IPS DF 4.7 (cell line): ENCODE results near the gene ZSWIM1.

Experiments
- DNase-seq: peaks from one replicate; pipeline ENCODE4 v3.0.0-alpha.2; 2013; ENCODE audit warnings: low spot score; ENCODE audit errors: extremely low read depth

The ZSWIM1 gene

DNA sequence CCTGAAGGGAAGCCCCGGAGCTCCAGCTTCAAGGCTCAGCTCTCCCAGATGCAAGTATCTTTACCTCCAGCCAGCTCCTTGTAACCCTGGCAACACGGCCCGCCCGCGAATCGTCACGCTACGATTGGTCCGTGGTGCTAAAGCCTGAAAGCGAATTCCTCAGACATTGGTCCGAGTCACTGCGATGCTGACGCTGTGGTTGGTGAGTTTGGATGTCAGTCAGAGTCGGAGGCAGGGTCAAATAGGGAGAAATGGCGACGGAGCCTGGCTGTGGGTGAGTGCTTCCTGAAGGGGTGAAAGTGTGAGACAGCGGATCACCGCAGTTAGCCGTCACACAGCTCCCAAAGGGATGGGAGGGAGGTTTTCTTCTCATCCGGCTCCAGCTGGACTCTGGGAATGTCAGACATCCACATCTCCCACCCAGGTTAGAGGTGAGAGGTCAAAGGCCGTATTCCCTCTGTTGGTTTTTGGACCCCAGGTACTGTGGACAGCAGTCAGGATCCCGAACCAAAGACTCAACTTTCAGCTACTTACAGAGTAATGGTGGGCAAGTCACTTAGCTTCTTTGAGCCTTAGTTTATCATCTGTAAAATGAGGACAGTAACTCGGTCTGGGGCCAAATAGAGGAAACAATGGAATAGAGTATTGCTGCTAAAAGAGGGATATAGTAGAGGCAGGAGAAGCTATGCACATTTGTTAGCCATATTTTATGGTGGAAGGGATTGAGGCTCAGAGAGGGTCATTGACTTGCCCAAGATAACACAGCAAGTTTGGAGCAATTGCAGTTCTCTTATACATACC, at the start of gene ZSWIM1:
ZSWIM1 (plus strand) TSS at position 240 of the 801 bp plus-strand sequence. CDS start 1,366 bp downstream, outside the sequence.
- DNase-seq, result peak; percentile 100

DNA sequence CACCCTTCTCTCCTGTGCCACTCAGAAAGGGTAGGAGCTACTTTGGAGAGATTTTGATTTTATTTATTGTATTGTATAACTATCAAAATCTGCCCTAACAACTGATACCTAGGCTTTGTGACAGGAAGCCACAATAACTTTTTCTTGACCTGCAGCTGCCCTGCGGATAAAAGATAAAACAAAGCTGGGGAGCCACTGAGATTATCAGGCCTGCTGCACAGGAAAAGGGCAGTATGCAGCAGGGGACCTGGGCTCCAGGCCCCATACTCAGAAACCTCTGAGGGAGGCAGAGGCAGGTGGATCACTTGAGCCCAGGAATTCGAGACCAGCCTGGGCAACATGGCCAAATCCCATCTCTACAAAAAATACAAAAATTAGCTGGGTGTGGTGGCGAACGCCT, 48.4 kb upstream of the ZSWIM1 start:
- no peak for DNase-seq

DNA sequence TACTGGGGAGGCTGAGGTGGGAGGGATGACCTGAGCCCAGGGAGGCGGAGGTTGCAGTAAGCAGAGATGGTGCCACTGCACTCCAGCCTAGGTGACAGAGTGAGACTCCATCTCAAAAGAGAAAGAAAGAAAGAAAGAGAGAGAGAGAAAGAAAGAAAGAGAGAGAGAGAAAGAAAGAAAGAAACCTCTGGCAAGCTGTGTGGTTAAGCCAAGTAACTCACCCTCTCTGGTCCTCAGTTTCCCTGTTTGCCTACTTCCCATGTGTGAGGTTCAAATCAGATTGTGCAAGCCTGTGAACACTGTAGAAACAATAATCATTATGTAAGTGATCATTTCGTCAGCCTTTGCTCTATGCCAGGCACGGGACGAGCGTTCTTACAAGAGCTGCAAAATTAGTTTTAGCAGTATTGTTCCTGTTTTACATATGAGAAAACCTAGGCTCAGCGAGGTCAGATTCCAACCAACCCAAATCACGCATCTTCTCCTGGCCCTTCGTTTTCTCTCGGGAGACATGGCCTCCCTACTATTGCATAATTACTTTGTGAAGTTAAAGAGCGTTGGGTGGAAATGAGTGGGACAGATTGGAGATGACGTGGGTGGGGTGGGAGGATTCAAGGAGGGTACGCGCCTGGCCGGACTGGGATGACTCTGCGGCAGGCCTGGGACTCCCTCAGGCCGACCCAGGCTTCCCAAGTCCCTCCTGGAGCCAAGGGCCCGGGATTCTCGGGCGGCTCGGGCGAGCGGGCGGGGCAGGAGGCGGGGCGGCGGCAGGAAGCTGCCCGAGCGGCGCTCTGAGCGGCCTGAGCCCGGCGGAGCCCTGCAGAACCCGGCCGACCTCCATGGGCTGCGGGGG, 47.8 kb upstream of the ZSWIM1 start, which contains the start of gene SNX21:
SNX21 (plus strand) TSS at position 770 of the 853 bp plus-strand sequence. CDS start 121 bp downstream, outside the sequence.
- no peak for DNase-seq

DNA sequence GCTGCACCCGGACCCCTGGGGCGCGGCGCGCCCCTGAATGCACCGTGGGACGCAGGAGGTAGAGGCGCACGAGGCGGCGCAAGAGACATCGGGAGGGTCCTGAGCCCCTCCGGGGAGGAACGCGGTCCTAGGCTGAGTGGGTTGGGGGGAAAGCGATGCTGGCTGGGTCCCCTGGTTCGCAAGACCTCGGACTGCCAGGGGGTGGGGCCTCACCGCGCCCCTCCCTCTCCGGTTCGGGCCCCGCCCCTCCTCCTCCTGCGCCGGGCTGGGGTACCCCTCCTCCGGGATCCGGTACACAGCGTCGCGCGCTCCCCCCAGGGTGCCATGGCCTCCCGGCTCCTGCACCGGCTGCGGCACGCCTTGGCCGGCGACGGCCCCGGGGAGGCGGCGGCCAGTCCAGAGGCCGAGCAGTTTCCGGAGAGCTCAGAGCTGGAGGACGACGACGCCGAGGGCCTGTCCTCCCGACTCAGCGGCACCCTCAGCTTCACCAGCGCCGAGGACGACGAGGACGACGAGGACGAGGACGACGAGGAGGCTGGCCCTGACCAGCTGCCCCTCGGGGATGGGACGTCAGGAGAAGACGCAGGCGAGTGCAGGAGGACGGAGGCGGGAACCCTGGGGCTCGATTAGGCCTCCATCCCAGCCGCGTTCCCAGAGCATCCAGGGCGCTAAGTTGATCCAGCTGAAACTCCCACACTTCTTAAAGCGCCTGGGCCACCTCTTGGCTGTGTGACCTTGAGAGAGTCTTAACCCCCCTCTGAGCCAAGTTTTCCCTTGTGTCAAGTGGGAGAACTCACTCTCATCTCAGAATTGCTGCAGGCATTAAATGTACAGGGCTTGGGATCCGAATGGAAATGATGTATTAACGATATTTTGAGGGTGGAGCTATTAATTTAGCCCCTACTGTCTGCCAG, 46.9 kb upstream of the ZSWIM1 start:
- no peak for DNase-seq

DNA sequence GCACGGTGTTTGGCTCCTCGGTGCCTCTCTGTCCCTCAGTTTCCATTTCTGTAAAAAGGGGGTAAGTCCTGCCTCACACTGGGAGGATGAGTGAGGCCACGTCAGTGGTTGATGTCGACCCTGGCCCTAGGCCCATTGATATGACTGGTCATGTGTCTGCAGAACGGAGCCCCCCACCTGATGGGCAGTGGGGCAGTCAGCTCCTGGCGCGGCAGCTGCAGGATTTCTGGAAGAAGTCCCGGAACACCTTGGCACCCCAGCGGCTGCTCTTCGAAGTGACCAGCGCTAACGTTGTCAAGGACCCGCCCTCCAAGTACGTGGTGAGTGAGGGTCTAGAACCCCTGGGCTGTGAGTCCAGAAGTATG, 46.2 kb upstream of the ZSWIM1 start:
- DNase-seq, result no peak

DNA sequence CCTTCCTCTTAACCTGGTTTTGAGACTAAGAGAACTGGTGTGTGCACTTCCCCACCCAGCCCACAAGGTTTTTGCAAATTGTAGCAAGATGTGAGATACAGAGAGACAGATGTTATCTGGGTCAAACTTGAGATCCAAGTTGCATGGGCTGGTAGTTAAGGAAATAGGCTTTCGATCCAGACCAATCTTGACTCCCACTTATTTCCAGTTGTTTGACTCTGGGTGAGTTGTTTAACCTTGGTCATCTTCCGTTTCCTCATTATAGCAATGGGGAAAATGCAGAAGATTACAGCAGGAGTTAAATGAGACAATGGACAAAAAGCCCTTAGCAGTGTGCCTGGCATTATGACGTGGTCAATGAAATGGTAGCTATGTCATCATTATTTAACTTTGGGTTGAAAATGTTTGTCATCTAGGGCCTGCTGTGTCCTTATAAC, 45.7 kb upstream of the ZSWIM1 start:
- no peak for DNase-seq

DNA sequence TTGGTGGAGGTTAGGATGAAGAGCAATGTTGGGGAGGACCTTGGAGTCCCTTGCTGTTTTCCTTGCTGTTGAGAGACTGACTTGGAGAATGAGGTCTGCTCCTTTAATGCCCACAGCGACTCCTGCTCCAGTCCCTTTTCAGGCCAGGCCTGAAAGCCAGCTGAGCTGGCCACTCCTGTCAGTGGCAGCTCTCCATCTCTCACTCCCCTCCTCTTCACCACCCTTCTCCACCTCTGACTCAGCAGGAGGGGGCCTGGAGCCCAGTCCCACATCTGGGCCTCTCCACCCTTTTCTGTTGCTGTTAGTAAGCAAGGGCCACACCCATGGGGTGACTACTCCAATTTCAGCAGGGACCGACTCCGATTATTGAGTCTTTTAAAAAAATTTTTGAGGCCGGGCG, 45.2 kb upstream of the ZSWIM1 start:
- no peak for DNase-seq

DNA sequence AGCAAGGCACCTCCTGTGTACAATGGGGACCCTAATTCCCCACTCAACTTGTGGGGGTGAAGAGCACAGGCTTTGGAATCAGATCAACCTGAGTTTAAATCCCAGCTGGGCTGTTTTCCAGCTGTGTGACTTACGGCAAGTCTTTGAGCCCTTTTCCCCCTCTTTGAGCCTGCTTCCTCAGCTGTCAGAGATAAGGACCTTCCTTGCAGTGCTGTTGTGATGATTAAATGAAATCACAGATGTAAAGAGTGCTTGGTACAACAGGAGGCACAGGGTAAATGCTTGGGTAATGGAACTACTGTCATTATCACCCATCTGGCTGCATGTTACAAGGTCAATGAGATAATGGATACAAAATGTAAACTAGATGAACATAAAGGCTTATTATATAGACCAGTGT, 44.2 kb upstream of the ZSWIM1 start:
- no peak for DNase-seq

DNA sequence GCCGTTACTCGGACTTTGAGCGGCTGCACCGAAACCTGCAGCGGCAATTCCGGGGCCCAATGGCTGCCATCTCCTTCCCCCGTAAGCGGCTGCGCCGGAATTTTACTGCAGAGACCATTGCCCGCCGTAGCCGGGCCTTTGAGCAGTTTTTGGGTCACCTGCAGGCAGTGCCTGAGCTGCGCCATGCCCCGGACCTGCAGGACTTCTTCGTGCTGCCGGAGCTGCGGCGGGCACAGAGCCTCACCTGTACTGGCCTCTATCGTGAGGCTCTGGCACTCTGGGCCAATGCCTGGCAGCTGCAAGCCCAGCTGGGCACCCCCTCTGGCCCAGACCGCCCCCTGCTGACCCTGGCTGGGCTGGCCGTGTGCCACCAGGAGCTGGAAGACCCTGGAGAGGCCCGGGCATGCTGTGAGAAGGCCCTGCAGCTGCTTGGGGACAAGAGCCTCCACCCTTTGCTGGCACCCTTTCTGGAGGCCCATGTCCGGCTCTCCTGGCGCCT, 40.3 kb upstream of the ZSWIM1 start:
- DNase-seq, result no peak

DNA sequence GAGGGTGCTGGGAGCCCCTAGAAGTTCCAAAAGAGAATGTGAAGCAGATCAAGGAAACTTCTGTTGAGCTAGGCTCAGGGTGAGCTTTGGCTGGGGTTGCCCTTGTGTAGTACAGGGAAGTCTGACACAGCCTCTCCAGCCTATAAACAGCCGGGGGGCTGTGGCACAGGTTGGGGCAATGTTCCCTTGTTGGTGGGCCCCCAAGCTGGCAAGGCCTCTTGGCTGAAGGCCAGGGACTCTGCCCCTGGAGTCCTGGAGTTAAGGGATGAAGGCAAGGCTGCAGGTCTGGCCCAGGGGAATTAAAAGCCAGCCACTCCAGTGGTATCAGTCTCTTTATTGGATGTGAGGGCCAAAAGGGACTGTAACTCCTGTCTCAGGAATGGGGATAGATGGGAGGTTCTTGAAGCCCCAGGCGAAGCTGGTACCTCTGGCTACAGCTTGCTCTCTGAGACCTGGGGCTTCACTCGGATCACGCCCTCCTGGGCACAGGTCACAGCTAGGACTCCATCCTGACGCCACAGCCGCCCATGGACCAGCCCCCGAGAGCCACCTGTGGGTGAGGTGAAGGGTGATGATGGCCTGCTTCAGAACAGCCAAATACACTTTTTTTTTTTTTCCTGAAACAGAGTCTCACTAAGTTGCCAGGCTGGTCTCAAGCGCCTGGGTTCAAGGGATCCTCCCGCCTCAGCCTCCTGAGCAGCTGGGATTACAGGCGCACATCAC, 39.5 kb upstream of the ZSWIM1 start:
- DNase-seq, result no peak

DNA sequence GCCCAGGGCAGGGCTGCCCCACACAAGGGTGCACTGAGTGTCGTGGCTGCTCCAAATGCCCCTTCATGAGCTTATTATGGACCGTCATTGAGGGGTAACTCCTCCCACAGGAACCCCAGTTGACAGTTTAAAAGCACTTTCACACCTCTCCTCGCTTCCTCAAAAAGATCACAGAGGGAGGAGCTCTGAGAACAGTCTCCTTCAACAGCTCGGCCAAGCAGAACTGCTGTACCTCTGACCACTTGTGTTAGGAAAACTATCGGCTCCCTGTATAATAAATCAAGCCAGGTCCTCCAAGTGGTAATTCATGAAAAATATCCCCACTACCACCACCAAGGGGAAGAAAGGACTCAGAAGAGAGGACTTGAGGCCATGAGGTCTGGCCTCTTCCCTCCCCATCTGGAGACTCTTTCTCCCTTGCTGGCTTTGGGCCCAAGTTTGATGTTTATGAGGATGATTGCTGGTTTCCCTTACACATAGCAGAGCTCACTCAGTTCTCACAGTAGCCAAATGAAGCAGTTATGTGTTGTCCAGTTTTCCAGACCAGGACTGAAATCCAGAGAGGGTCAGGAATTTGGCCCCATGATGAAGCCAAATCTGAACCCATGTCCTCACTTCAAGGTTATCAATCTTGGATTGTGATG, 38.7 kb upstream of the ZSWIM1 start:
- DNase-seq, result no peak

DNA sequence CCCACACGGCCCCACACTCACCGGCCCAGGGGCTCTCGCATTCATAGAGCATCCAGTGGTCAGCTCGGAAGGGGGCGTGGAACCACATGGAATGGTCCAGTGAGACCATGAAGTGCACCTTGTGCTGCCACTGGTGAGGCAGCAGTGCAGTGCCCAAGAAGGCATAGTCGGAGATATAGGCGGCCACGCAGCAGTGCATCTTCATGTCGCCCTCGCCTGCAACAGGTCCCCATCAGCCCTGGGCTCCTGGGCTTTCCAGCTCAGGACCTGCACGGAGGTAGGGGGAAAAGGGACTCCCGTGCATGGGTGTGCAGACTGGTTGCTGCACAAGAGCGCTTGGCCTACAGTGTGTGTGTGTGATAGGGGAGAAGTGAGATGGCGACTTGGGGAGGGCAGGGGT, 37.5 kb upstream of the ZSWIM1 start:
- DNase-seq, result no peak

DNA sequence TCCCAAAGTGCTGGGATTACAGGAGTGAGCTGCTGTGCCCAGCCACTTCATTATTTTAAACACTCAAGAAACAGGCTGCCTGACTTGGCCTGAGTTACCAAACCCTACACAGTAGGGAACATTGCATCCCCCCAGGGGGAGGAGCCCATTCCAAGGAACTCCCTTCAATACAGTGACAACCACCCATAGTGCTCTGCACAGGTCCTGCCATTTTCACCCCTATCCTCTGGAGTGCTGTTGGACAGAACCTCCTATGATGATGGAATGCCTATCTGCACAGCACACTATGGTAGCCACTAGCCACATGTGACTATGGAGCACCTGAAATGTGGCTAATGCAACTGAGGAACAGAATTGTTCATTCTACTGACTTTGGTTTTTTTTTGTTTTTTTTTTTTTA, 35.6 kb upstream of the ZSWIM1 start:
- DNase-seq, result no peak

DNA sequence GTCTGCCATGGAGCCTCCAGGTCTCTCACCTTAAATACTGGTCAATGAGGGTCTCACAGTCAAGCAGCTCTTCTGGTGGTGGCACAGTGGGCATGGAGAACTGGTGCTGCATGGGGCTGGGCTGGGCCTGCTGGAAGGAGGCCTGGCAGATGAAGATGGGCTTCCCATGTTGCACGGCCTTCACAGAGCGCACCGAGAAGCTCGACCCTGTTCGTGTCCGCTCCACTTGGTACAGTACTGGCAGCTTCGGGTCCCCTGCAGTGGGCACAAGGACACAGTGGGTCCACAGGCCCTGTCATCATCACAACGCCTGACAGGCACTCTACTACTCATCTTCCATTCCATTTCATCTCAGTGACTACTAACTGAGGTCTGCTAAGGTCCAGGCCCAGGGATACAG, 32.6 kb upstream of the ZSWIM1 start:
- DNase-seq, result no peak

DNA sequence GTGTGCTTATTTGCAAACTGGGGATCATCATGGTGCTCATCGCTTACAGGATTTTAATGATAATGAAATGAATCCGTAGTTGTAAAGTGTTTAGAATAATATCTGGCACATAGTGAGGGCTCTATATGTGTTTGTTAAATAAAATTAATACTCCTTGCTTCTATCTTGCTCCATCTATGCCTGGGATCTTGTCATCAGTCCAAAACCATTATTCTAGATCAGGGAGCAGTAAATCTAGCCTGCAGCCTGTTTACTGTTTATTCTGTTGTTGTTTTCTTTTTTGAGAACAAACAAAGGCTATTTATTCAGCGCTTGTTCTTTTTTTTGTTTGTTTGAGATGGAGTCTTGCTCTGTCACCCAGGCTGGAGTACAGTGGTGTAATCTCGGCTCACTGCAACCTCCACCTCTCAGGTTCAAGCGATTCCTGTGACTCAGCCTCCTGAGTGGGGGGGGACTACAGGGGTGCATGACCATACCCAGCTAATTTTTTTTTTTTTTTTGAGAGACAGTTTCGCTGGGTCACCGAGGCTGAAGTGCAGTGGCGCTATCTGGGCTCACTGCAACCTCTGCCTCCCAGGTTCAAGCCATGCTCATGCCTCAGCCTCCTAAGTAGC, 32.0 kb upstream of the ZSWIM1 start:
- DNase-seq, result no peak

DNA sequence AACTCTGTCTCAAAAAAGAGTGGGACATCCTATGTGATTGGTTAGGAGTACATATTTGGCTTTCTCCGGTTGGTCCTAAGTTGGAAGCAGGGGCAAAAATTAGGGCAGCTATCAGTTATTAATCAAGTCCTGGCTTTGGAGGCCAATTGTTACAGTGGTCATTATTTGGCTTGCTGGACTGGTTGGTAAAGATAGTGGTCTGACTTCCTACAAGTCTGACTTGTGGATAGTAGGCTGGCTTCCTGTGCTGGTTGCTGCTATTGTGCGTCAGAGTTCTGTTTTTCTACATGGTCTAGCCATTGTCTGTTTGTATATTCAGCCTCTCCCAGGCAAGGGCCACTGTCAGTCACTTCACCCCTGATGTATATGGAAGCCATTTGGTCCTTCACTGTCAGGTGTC, 30.8 kb upstream of the ZSWIM1 start:
- no peak for DNase-seq

DNA sequence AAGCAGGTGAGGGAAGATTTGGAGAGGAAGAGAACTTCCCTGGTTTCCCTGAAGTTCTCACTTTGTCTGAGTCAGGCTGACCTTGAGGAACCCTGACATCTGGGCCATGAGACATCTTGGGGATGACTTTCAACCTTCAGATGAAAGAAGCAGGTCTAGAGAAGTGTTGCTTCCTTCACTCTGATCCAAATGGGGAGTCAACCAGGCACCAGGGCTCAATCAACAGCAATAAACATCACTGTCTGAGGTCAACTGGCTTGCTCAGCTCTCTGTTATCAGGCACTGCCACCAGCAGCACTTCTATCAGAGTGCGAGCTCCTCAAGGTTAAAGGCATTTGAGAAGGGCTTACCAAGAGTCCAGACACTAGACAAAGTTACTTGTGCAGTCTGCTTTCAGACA, 30.1 kb upstream of the ZSWIM1 start:
- DNase-seq, result no peak

DNA sequence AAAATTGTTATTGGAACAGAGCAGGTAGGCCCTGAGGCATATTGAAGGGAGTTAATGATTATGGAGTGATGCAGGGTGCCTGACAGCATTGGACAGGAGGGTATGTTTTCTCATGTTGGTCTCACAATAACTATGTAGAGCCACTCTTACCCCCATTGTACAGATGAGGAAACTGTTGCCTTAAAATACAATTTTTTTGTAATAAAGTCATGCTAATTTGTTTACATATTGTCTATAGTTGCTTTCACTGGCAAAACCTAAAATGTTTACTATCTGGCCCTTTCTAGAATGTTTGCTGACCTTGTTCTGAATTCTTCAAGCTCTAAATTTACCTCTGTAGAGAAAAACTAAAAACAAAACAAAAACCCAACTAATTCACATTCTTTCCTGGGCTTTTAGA, 29.5 kb upstream of the ZSWIM1 start:
- DNase-seq, result no peak

DNA sequence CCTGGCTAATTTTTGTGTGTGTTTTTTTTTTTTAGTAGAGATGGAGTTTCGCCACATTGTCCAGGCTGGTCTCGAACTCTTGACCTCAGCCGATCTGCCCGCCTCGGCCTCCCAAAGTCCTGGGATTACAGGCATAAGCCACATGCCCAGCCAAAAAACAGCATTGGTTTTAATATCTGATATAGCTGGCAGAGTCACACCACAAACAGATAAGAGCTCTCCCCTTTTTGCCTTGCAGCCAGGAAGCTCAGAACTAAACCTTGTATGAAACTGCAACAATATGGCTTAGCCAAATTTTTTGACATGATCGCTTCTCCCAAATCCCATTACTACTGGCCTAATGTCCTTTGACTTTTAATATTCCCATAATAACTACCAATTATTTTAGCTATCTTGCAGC, 28.7 kb upstream of the ZSWIM1 start:
- no peak for DNase-seq

DNA sequence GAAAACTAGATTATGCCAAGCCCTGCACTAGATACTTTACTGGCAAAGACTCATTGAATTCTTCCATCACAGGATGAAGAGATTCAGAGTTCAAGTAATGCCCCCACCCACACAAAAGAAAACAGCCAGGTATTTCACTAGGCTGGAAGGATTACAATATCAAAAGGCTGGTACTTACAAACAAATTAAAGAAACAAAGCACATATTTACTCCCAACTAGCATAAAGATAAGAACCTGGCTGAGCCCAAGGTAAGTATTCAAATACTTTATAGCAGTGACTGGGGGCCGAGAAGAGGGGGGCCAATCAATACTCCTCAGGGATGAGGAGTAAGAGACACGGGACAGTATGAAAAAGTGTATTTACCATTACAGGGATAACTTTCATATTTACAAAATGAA, 27.5 kb upstream of the ZSWIM1 start:
- DNase-seq, result no peak
